Endothelial cell of umbilical vein (primary cell): ENCODE measurements around the gene HHATL. TPM values are rescaled to one million over a fixed set of nuclear protein-coding genes. Genes with fewer than 3 reads are reported as not detected.

Experiments
- BruUV-seq: library from RNA; stranded (reverse); fragments of 400-500 nt; replicated peaks from 2 replicates; lab custom pipeline; 2021; lab: Mats Ljungman, UMichigan
- CTCF ChIA-PET: fragments of 300-600, 350-600 bp; sonication (Branson Sonifier 250); formaldehyde crosslinking; loops from one replicate; lab custom pipeline; 2021; ENCODE audit warnings: antibody characterized with exemption, inconsistent platforms; lab: Charles Lee
- POLR2A ChIA-PET: fragments of 300-600, 350-600 bp; sonication (Branson Sonifier 250); formaldehyde crosslinking; loops from one replicate; lab custom pipeline; 2021; ENCODE audit warnings: antibody characterized with exemption, inconsistent platforms; lab: Charles Lee
- DNase-seq: peaks from one replicate; pipeline ENCODE4 v3.0.0-alpha.2; 2011; ENCODE audit warnings: low read depth, low spot score
- FAIRE-seq: peaks from 2 replicates; lab custom pipeline; 2011; peaks lifted over from hg19 to GRCh38; lab: Jason Lieb, UNC
- H2AFZ ChIP-seq: 2 replicates; pipeline ENCODE4 v1.6.0; 2012; ENCODE audit warnings: low read depth, low read length, control low read depth, inconsistent platforms
- H3K27ac ChIP-seq: 2 replicates; pipeline ENCODE4 v1.5.1; 2011; ENCODE audit warnings: low read depth, mild to moderate bottlenecking, control low read depth, low read length, moderate library complexity; ENCODE audit not compliant: insufficient read depth
- H3K27me3 ChIP-seq, 2 experiments: 2 replicates each; pipeline versions ENCODE4 v1.6.0 to v1.6.1; 2011; ENCODE audit warnings: low read length in 2 of 2, mixed read lengths in 1 of 2; ENCODE audit not compliant: control insufficient read depth in 2 of 2, insufficient read depth in 2 of 2
- H3K36me3 ChIP-seq, 2 experiments: 2 replicates in 1 of 2; 3 replicates in 1 of 2; pipeline ENCODE4 v1.5.1; 2011; ENCODE audit warnings: low read length in 2 of 2, mild to moderate bottlenecking in 1 of 2, moderate library complexity in 1 of 2; ENCODE audit not compliant: control insufficient read depth in 2 of 2, insufficient read depth in 2 of 2; ENCODE audit errors: extremely low read depth in 1 of 2
- H3K4me1 ChIP-seq: 3 replicates; pipeline ENCODE4 v1.5.1; 2011; ENCODE audit warnings: mild to moderate bottlenecking, low read length; ENCODE audit not compliant: control insufficient read depth, insufficient read depth; ENCODE audit errors: extremely low read depth
- H3K4me2 ChIP-seq: 2 replicates; pipeline ENCODE4 v1.6.1; 2011; ENCODE audit warnings: low read length, control low read depth, mixed read lengths; ENCODE audit not compliant: insufficient read depth
- H3K4me3 ChIP-seq, 3 experiments: fragments of 200-600 bp in 1 of 3; sonication (generic), shearing (Covaris generic) in 1 of 3; replicated peaks in 1 of 3; 2 replicates each; pipeline ENCODE4 v1.5.1; 2011 to 2016; ENCODE audit warnings: control low read depth in 3 of 3, low read length in 3 of 3, mild to moderate bottlenecking in 2 of 3, inconsistent platforms in 1 of 3, low read depth in 1 of 3, moderate library complexity in 1 of 3; ENCODE audit not compliant: insufficient read depth in 1 of 3
- H3K79me2 ChIP-seq: 2 replicates; pipeline ENCODE4 v1.6.0; 2012; ENCODE audit warnings: low read length, inconsistent platforms; ENCODE audit not compliant: control insufficient read depth, insufficient read depth
- H3K9ac ChIP-seq: replicated peaks from 2 replicates; pipeline ENCODE3; 2011; ENCODE audit warnings: low read length, control low read depth; ENCODE audit not compliant: insufficient read depth; ENCODE audit errors: extremely low read depth
- H3K9me1 ChIP-seq: replicated peaks from 3 replicates; pipeline ENCODE4 v1.6.0; 2011; ENCODE audit warnings: mild to moderate bottlenecking, low read length; ENCODE audit not compliant: control insufficient read depth, insufficient read depth; ENCODE audit errors: extremely low read depth
- H3K9me3 ChIP-seq: replicated peaks from 2 replicates; pipeline ENCODE4 v1.5.1; 2012; ENCODE audit warnings: low read length, inconsistent platforms; ENCODE audit not compliant: control insufficient read depth, insufficient read depth
- H4K20me1 ChIP-seq: replicated peaks from 2 replicates; pipeline ENCODE3; 2011; ENCODE audit warnings: mild to moderate bottlenecking, low read length; ENCODE audit not compliant: control insufficient read depth, insufficient read depth; ENCODE audit errors: extremely low read depth
- EZH2 ChIP-seq: IDR thresholded peaks from 2 replicates; pipeline ENCODE4 v1.6.1; 2012; ENCODE audit warnings: borderline replicate concordance, low read depth, mild to moderate bottlenecking, moderate library complexity, low read length, inconsistent platforms; ENCODE audit not compliant: severe bottlenecking
- FOS ChIP-seq: IDR thresholded peaks from 2 replicates; pipeline ENCODE4 v1.6.1; 2011; ENCODE audit warnings: mild to moderate bottlenecking, low read length, moderate library complexity, borderline replicate concordance; ENCODE audit not compliant: insufficient read depth
- GATA2 ChIP-seq: IDR thresholded peaks from 2 replicates; pipeline ENCODE4 v1.7.0; 2011; ENCODE audit warnings: low read depth, mild to moderate bottlenecking, moderate library complexity, mixed read lengths, low read length; ENCODE audit not compliant: insufficient read length, insufficient read depth
- JUN ChIP-seq: IDR thresholded peaks from 2 replicates; pipeline ENCODE4 v1.6.1; 2011; ENCODE audit warnings: borderline replicate concordance, low read depth; ENCODE audit not compliant: insufficient read length, insufficient read depth
- MYC ChIP-seq: IDR thresholded peaks from one replicate; pipeline ENCODE4 v1.6.1; 2011; ENCODE audit warnings: mild to moderate bottlenecking, low read depth, low read length
- POLR2A ChIP-seq: IDR thresholded peaks from 2 replicates; pipeline ENCODE4 v1.6.1; 2012; ENCODE audit warnings: low read depth, mild to moderate bottlenecking, control low read depth, low read length
- POLR2AphosphoS5 ChIP-seq: IDR thresholded peaks from 2 replicates; pipeline ENCODE4 v1.6.1; 2012; ENCODE audit warnings: low read depth, mild to moderate bottlenecking, control low read depth, low read length, moderate library complexity; ENCODE audit not compliant: insufficient read depth
- dilution Hi-C: fragments of 300-500 bp; cut with MboI; formaldehyde crosslinking; loops from one replicate; pipeline ENCODE4 v1.15.0; 2019; ENCODE audit warnings: low sequenced_read_pairs; ENCODE audit not compliant: extremely low pct_ligation_motif_present
- intact Hi-C: fragments of 100-400 bp; cut with micrococcal nuclease; formaldehyde crosslinking; loops from one replicate; pipeline ENCODE4 v1.10.0; 2022
- polyA plus RNA-seq, 4 experiments: library from polyadenylated mRNA; depleted of rRNA in 3 of 4; stranded (reverse) in 3 of 4; unstranded in 1 of 4; fragments of >200 nt; gene quantifications; 2 replicates each; pipeline versions ENCODE4 v1.2.1 to v1.2.3, GENCODE V29; 2011 to 2012; ENCODE audit warnings: missing spikeins in 1 of 4
- total RNA-seq: library from RNA; stranded (reverse); gene quantifications from 2 replicates; pipeline ENCODE4 v1.2.3, GENCODE V29; 2021
- TF ChIP-seq, protein P1 (sequence below), 2 donors: IDR thresholded peaks; 1 replicate in 1 of 2; 2 replicates in 1 of 2; pipeline ENCODE4 v1.5.1; 2011; ENCODE audit warnings: low read length in 2 of 2, mild to moderate bottlenecking in 2 of 2, moderate library complexity in 2 of 2, control low read depth in 1 of 2, inconsistent platforms in 1 of 2, low read depth in 1 of 2; ENCODE audit not compliant: insufficient read depth in 1 of 2; ENCODE audit errors: extremely low read depth in 1 of 2
- TF ChIP-seq, protein P2 (sequence below): IDR thresholded peaks from 2 replicates; pipeline ENCODE4 v1.6.1; 2011; ENCODE audit not compliant: insufficient read depth, insufficient read length

HHATL gene
- total and polyA plus RNA-seq, 2 donors (not counting 3 experiments of a cell fraction or from before 2014, with no cell fraction given) = not detected

DNA sequence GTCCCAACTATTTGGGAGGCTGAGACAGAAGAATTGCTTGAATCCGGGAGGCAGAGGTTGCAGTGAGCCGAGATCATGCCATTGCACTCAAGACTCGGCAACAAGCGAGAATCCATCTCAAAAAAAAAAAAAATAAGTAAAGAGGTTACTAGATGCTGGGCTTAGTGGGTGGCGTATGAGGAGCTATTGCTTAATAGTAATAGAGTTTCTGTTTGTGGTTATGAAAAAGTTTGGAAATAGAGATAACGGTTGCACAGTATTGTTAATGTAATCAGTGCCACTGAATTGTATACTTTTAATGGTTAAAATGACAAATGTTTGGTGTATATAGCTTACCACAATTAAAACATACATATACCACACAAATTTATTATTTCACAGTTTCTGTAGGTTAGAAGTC, 14.7 kb upstream of the HHATL start:
- TF ChIP-seq FOS (no peak), EZH2 (no peak), POLR2A (no peak), JUN (no peak), MYC (no peak), GATA2 (no peak), POLR2AphosphoS5 (no peak)
- TF ChIP-seq, protein P1, sequence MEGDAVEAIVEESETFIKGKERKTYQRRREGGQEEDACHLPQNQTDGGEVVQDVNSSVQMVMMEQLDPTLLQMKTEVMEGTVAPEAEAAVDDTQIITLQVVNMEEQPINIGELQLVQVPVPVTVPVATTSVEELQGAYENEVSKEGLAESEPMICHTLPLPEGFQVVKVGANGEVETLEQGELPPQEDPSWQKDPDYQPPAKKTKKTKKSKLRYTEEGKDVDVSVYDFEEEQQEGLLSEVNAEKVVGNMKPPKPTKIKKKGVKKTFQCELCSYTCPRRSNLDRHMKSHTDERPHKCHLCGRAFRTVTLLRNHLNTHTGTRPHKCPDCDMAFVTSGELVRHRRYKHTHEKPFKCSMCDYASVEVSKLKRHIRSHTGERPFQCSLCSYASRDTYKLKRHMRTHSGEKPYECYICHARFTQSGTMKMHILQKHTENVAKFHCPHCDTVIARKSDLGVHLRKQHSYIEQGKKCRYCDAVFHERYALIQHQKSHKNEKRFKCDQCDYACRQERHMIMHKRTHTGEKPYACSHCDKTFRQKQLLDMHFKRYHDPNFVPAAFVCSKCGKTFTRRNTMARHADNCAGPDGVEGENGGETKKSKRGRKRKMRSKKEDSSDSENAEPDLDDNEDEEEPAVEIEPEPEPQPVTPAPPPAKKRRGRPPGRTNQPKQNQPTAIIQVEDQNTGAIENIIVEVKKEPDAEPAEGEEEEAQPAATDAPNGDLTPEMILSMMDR (IDR thresholded peaks at IDR 0.05; ENCODE audit: extremely low read depth in 1 of 2, insufficient read depth in 1 of 2, low read depth in 1 of 2, low read length in 2 of 2) = no peak
- TF ChIP-seq, protein P2, sequence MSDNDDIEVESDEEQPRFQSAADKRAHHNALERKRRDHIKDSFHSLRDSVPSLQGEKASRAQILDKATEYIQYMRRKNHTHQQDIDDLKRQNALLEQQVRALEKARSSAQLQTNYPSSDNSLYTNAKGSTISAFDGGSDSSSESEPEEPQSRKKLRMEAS = no peak
- FAIRE-seq (no peak), DNase-seq (no peak)
- intact Hi-C loops (no loop called here), dilution Hi-C loops (no loop called here)
- no peak overlapping the region for H3K27ac ChIP-seq
- H3K36me3 ChIP-seq = no peaks in the 10 kb centered on the region
- peaks cover 2 to 16% of the 10 kb centered on the region in 2 experiments for H3K27me3 ChIP-seq
- H3K9me3 ChIP-seq = no peaks in the 10 kb centered on the region
- ChIA-PET CTCF (no interaction called here), POLR2A (no interaction called here)
- no peaks in the 10 kb centered on the region for H3K4me1 ChIP-seq
- no peak overlapping the region for H3K4me3 ChIP-seq
- no peaks in the 10 kb centered on the region for H3K9me1 ChIP-seq
- H2AFZ ChIP-seq = no peak overlapping the region
- no peak overlapping the region for H3K9ac ChIP-seq
- no peaks in the 10 kb centered on the region for H3K79me2 ChIP-seq
- H4K20me1 ChIP-seq = no peaks in the 10 kb centered on the region
- no TSS peak for BruUV-seq
- no peak overlapping the region for H3K4me2 ChIP-seq
